HG03175 (cell line): ENCODE measurements around the gene RSRP1.

Experiments
- ATAC-seq: cut with Tn5 transposase; IDR thresholded peaks from one replicate; pipeline ENCODE4 v1.9.1; 2021; ENCODE audit warnings: mild to moderate bottlenecking, moderate library complexity; ENCODE audit not compliant: unreplicated experiment

Gene RSRP1

DNA sequence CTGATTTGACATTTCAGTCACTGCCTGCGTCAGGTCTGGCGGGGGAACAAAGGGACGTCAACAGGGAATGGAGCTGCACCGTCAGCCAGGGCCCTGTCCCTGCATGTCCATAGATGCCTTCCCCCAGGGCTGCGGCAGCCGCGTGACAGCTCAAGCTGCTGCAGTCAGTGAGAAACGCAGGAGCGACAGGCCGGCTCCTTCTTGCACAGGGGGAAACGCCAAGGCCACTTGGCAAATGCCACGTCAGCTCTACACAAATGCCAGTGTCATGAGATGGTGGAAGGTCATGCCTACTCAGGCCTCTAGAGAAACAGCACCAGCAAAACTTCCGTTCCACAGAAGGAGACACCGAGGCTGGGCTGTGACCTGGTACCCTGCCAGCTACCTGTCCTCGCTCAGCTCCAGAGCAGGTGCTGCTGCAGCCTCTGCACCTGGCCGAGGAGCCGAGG, 52.7 kb downstream of the RSRP1 start:
- no peak for ATAC-seq

DNA sequence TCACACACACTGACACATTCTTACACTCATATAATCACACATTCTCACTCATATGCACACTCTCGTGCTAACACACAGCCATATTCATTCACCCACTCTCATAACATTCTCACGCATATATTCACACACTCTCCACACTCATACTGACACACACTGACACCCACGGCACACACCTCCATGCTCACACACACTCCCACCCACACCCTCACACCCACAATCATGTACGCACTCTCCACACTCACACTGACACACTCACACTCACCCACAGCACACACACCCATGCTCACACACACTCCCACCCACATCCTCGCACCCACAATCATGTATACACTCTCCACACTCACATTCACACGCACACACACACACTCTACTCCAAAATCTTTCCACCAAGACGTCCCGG, 53.2 kb downstream of the RSRP1 start:
- no peak for ATAC-seq

DNA sequence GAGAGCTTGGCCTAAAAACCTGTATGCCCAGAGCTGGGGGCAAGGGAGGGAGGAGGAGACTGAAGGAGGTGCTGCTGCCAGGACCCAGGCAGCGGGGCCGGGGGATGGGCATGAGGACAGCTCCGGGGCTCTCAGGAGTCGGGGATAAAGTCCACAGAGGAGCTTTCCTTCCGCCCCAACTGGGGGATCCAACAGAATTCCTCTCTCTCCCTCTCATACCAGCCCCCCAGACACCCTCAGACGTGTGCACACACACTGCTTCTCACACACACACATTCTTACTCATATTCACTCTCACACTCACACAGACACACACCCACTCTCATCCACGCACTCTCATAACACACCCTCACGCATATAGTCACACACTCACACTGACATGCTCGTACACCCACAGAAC, 54.0 kb downstream of the RSRP1 start:
- no peak for ATAC-seq
